NCI-H510A (cell line): Measurements from ENCODE around the gene LIPA.
"Not testable (repeated sequence)": the region's sequence is repeated elsewhere in the genome, so short reads cannot be mapped to it uniquely, and the experiment has no call there.

Source experiments
- DNase-seq: peaks from one replicate; lab custom pipeline; 2025; lab: John Stamatoyannopoulos, UW

The LIPA gene

GRCh38 chr10:89207801-89208551 lies 43.6 kb downstream of the LIPA start:
- DNase-seq = no peak

GRCh38 chr10:89207181-89207800 lies 44.3 kb downstream of the LIPA start, which contains the start of gene CH25H:
TSS of gene CH25H (minus strand) at chr10:89207317. CDS start at chr10:89207292, 25 bp downstream.
- peak; percentile 69 for DNase-seq

GRCh38 chr10:89206402-89207180 lies 45.0 kb downstream of the LIPA start:
- DNase-seq = no peak

GRCh38 chr10:89204621-89205185 lies 46.9 kb downstream of the LIPA start:
- DNase-seq = no peak

GRCh38 chr10:89203237-89203636 lies 48.3 kb downstream of the LIPA start:
- no peak for DNase-seq

- no peak for DNase-seq
These were observed 49.5 kb downstream of the LIPA start for GRCh38 chr10:89202033-89202425.

- no peak for DNase-seq
These were observed 50.1 kb downstream of the LIPA start for GRCh38 chr10:89201345-89202032.

GRCh38 chr10:89197473-89197872 lies 54.1 kb downstream of the LIPA start:
- no peak for DNase-seq

- DNase-seq = not testable (repeated sequence)
These were observed 60.3 kb downstream of the LIPA start for GRCh38 chr10:89191301-89191700.

- DNase-seq = no peak
These were observed 62.3 kb downstream of the LIPA start for GRCh38 chr10:89189211-89189734.

- no peak for DNase-seq
These were observed 65.9 kb downstream of the LIPA start for GRCh38 chr10:89185658-89186057.

GRCh38 chr10:89184638-89185037 lies 66.9 kb downstream of the LIPA start:
- DNase-seq = no peak

- no peak for DNase-seq
These were observed 68.0 kb downstream of the LIPA start for GRCh38 chr10:89183571-89183970.

- DNase-seq = no peak
These were observed 68.7 kb downstream of the LIPA start for GRCh38 chr10:89182894-89183293.

- DNase-seq = no peak
These were observed 75.8 kb downstream of the LIPA start for GRCh38 chr10:89175816-89176215.

GRCh38 chr10:89173075-89173474 lies 78.5 kb downstream of the LIPA start:
- no peak for DNase-seq

- DNase-seq = no peak
These were observed 79.6 kb downstream of the LIPA start for GRCh38 chr10:89171996-89172395.

- no peak for DNase-seq
These were observed 80.2 kb downstream of the LIPA start for GRCh38 chr10:89171263-89171872.

- not testable (repeated sequence) for DNase-seq
These were observed 83.1 kb downstream of the LIPA start for GRCh38 chr10:89168354-89168900.

GRCh38 chr10:89167915-89168314 lies 83.7 kb downstream of the LIPA start:
- DNase-seq = no peak

GRCh38 chr10:89165923-89166322 lies 85.7 kb downstream of the LIPA start:
- DNase-seq = no peak
